ENCODE measurements around the gene JAG1. TPM values are rescaled to one million over a fixed set of nuclear protein-coding genes. Genes with fewer than 3 reads are reported as not detected.
A peak's percentile ranks its signal among the peaks of the same experiment; 100 is the strongest.

The JAG1 gene
- polyA plus RNA-seq, 1 donor (not counting 4 experiments of a cell fraction or from before 2014, with no cell fraction given): 84.2 TPM

GRCh38 chr20:10635476-10636208 lies 38.2 kb downstream of the JAG1 start:
- dilution Hi-C loops (cut with MboI; ENCODE audit: extremely low pct_ligation_motif_present, low sequenced_read_pairs): no loop called here
- H3K4me3 ChIP-seq (ENCODE audit: control insufficient read depth in 2 of 3, extremely low read depth in 1 of 3, insufficient read depth in 2 of 3, low read depth in 1 of 3, low read length in 3 of 3): no peak overlapping the region
- peaks cover 14% of the 10 kb centered on the region for H4K20me1 ChIP-seq (ENCODE audit: control insufficient read depth, extremely low read depth, insufficient read depth, low read length)
- H3K79me2 ChIP-seq (ENCODE audit: control insufficient read depth, insufficient read depth, low read length): peaks cover 15% of the 10 kb centered on the region
- H3K4me2 ChIP-seq (ENCODE audit: control insufficient read depth, extremely low read depth, insufficient read depth, low read depth, low read length): peak overlapping the region; percentile 61
- no peaks in the 10 kb centered on the region for H3K27me3 ChIP-seq (ENCODE audit: control insufficient read depth, extremely low read depth, insufficient read depth, low read length)
- peaks cover 82% of the 10 kb centered on the region for H3K4me1 ChIP-seq (ENCODE audit: control insufficient read depth, extremely low read depth, insufficient read depth, low read length)
- H2AFZ ChIP-seq (ENCODE audit: control insufficient read depth, low read length): no peak overlapping the region
- peak overlapping the region; percentile 83 for H3K27ac ChIP-seq (ENCODE audit: control insufficient read depth, insufficient read depth, low read length)
- peaks cover 7% of the 10 kb centered on the region for H3K9me1 ChIP-seq (ENCODE audit: control insufficient read depth, extremely low read depth, insufficient read depth, low read length)
- H3K9ac ChIP-seq (ENCODE audit: control insufficient read depth, extremely low read depth, insufficient read depth, low read length): peak overlapping the region; percentile 55
- FAIRE-seq (no peak), DNase-seq (ENCODE audit: low read depth, low spot score) (no peak)
- peaks cover 17 to 29% of the 10 kb centered on the region in 2 experiments for H3K36me3 ChIP-seq (ENCODE audit: control insufficient read depth in 2 of 2, extremely low read depth in 1 of 2, insufficient read depth in 2 of 2, low read length in 2 of 2)
- TF ChIP-seq EZH2 (IDR thresholded peaks at IDR 0.05; ENCODE audit: low read length): no peak
- H3K9me3 ChIP-seq (ENCODE audit: control insufficient read depth, low read depth, low read length): no peaks in the 10 kb centered on the region

GRCh38 chr20:10634683-10635411 lies 39.0 kb downstream of the JAG1 start:
- Histone ChIP-seq H3K27me3 (ENCODE audit: control insufficient read depth, extremely low read depth, insufficient read depth, low read length) (no peaks in the 10 kb centered on the region), H4K20me1 (ENCODE audit: control insufficient read depth, extremely low read depth, insufficient read depth, low read length) (peaks cover 8% of the 10 kb centered on the region), H3K4me3 (ENCODE audit: control insufficient read depth in 2 of 3, extremely low read depth in 1 of 3, insufficient read depth in 2 of 3, low read depth in 1 of 3, low read length in 3 of 3) (no peak overlapping the region), H2AFZ (ENCODE audit: control insufficient read depth, low read length) (no peak overlapping the region), H3K79me2 (ENCODE audit: control insufficient read depth, insufficient read depth, low read length) (peaks cover 8% of the 10 kb centered on the region), H3K9me1 (ENCODE audit: control insufficient read depth, extremely low read depth, insufficient read depth, low read length) (peaks cover 7% of the 10 kb centered on the region), H3K4me2 (ENCODE audit: control insufficient read depth, extremely low read depth, insufficient read depth, low read depth, low read length) (peak overlapping the region; percentile 61), H3K9ac (ENCODE audit: control insufficient read depth, extremely low read depth, insufficient read depth, low read length) (peak overlapping the region; percentile 55), H3K4me1 (ENCODE audit: control insufficient read depth, extremely low read depth, insufficient read depth, low read length) (peaks cover 75% of the 10 kb centered on the region), H3K36me3 (ENCODE audit: control insufficient read depth in 2 of 2, extremely low read depth in 1 of 2, insufficient read depth in 2 of 2, low read length in 2 of 2) (peaks cover 9 to 22% of the 10 kb centered on the region in 2 experiments), H3K27ac (ENCODE audit: control insufficient read depth, insufficient read depth, low read length) (peak overlapping the region; percentile 83), H3K9me3 (ENCODE audit: control insufficient read depth, low read depth, low read length) (no peaks in the 10 kb centered on the region)
- no peak for TF ChIP-seq CTCF (optimal IDR thresholded peaks at IDR 0.05 in 1 of 3, IDR thresholded peaks at IDR 0.05 in 1 of 3, conservative IDR thresholded peaks at IDR 0.05 in 1 of 3; ENCODE audit: extremely low read depth in 1 of 3, insufficient read depth in 2 of 3, low read length in 3 of 3)
- TF ChIP-seq EZH2 (IDR thresholded peaks at IDR 0.05; ENCODE audit: low read length): no peak
- FAIRE-seq (peak; percentile 48), DNase-seq (ENCODE audit: low read depth, low spot score) (no peak)
- dilution Hi-C loops (cut with MboI; ENCODE audit: extremely low pct_ligation_motif_present, low sequenced_read_pairs): no loop called here
